HG02610 (cell line): ENCODE measurements around the gene CRACDL.

ENCODE experiments used
- ATAC-seq: cut with Tn5 transposase; IDR thresholded peaks from one replicate; pipeline ENCODE4 v1.9.1; 2021; ENCODE audit warnings: mild to moderate bottlenecking, moderate library complexity; ENCODE audit not compliant: unreplicated experiment

CRACDL gene

GRCh38 chr2:98927027-98927426, 9.0 kb downstream of the CRACDL start:
- ATAC-seq: no peak

GRCh38 chr2:98926601-98927000, 9.4 kb downstream of the CRACDL start:
- no peak for ATAC-seq

- ATAC-seq: no peak
Measured at GRCh38 chr2:98924910-98925309, 11.1 kb downstream of the CRACDL start.

- no peak for ATAC-seq
Measured at GRCh38 chr2:98924038-98924830, 11.8 kb downstream of the CRACDL start.

GRCh38 chr2:98923244-98923940, 12.6 kb downstream of the CRACDL start:
- ATAC-seq: no peak

GRCh38 chr2:98921062-98921461, 15.0 kb downstream of the CRACDL start:
- no peak for ATAC-seq

GRCh38 chr2:98917031-98917471, 19.0 kb downstream of the CRACDL start:
- ATAC-seq: no peak

GRCh38 chr2:98915751-98916358, 20.2 kb downstream of the CRACDL start:
- no peak for ATAC-seq

- ATAC-seq: no peak
Measured at GRCh38 chr2:98914713-98915580, 21.1 kb downstream of the CRACDL start.

- ATAC-seq: no peak
Measured at GRCh38 chr2:98913916-98914712, 21.9 kb downstream of the CRACDL start.

- ATAC-seq: no peak
Measured at GRCh38 chr2:98912957-98913915, 22.8 kb downstream of the CRACDL start.

- ATAC-seq: no peak
Measured at GRCh38 chr2:98912221-98912851, 23.7 kb downstream of the CRACDL start.

- ATAC-seq: no peak
Measured at GRCh38 chr2:98911376-98912154, 24.5 kb downstream of the CRACDL start.

GRCh38 chr2:98911126-98911375, 25.0 kb downstream of the CRACDL start:
- no peak for ATAC-seq

- no peak for ATAC-seq
Measured at GRCh38 chr2:98910349-98911125, 25.5 kb downstream of the CRACDL start.

- no peak for ATAC-seq
Measured at GRCh38 chr2:98909317-98910211, 26.5 kb downstream of the CRACDL start.
